ENCODE measurements around the gene PSMD8.
A peak's percentile ranks its signal among the peaks of the same experiment; 100 is the strongest.
"Not testable (repeated sequence)": the region's sequence is repeated elsewhere in the genome, so short reads cannot be mapped to it uniquely, and the experiment has no call there.

Gene PSMD8

DNA sequence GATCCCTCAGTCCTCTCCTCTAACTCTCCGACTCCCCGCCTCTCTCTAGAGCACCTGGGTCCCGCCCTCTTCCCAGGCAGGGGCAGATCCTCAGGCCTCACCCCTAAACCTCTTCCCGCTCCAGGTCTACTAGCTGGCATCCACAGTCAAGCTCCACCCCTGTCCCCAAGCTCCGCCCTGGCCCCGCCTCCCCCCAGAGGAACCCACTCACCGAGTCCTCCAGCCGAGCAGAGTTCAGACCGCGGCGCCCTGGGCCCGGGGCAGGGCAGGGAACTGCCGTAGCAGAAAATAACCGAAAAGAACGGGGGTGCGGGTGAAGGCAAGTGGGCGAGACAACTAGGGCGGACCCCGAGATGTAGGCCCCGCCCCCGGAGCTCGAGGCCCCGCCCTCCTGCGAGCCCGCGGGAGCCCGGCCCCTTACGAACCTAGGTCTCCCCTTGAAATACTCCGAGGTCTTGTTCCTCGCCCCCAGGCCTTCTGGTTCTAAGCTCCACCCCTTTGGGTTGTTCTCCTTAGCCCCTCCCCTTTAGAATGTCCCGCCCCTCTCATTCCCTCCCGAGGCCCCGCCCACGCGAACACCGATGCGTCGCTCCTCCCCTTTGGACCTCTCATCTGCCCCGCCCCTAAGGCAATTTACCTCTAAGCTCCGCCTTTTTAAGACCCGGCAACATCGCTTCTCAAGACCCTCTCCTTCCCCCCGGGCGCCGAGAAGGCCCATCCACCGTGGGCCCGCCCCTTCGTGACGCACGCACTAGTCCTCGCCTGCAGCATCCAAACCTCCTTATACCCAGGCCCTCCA lies 13.4 kb downstream of the PSMD8 start, which contains the start of gene GGN:
GGN (minus strand) TSS at position 485 of the 799 bp plus-strand sequence. CDS start 773 bp downstream, outside the sequence.
- peak; percentile 96 for DNase-seq (ENCODE audit: low read depth)

DNA sequence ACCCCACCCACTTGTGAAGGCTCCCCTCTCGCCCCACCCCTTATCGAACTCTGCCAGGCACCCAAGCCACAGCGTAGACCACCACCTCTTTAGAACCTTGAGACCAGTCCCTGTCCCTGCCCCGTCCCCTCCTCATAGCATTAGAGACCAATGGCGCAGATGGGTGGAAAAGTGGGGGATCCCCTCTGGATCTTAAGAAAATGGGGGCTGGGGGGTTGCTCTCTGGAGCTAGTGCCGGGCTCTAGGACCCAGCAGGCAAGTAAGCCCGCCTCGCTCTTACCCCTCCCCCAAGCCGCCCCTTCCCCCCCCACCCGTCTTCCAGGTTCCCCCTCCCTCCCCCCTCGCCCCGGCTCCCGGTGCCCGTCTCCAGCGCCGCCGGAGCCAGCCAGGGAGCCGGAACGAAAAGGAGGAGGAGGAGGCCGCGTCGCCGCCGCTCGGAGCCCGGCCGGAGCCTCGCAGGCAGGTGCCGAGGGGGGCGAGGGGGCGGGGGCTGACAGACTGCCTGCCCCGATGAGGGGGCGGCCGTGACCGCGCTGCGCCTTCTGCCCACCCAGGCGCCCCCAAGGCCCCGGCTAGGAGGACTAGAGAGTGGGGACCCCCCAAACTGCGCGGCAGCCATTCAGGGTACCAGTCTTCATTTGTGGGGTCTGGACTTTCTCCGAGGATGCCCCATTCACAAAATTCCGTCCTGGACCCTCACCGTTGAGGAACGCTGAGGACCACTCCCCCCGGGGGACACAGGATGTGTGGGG lies 14.2 kb downstream of the PSMD8 start, which contains the start of gene SPRED3:
SPRED3 (plus strand) TSS at position 349 of the 752 bp plus-strand sequence. CDS start 1,606 bp downstream, outside the sequence.
- DNase-seq (ENCODE audit: low read depth) = peak; percentile 67

DNA sequence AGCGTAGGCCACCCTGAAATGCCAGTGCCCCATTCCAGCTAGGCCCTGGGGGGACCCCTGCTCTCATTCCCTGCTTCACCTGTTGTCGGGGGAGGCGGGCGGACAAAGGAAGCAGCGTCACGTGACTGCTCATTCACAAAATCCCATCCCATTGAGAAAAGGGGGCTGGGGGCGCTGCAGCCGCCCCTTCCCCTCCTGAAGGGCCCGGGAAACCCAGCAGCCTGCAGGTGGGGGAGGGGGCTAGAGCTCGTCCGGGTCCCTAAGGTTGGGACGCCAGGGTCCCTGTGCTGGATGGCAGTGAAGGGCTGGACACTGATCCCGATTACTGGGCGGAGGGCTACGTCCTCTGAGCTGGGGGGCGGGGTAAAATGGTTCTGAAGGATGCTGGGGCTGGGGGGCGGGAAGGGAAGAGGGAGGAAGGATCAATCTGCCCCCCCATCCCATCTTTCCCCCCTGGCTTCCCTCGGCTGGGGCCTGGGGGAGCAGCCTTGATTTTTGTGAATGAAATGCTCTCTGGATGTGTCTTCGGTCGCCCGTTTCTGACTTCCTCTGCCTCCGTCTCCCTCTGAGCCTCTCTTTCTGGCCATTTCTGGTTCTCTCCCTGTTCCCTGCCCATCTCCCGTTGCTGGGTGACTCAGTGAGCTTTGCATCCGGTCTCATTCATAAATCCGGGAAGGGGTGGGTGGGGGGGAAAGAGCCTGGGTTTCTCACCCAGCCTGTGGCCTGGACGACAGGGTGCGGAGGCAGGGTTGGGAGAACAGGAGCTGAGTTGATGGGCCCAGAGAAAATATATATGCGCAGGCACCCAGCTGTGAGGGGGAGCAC lies 14.9 kb downstream of the PSMD8 start:
- peak; percentile 88 for DNase-seq (ENCODE audit: low read depth)

DNA sequence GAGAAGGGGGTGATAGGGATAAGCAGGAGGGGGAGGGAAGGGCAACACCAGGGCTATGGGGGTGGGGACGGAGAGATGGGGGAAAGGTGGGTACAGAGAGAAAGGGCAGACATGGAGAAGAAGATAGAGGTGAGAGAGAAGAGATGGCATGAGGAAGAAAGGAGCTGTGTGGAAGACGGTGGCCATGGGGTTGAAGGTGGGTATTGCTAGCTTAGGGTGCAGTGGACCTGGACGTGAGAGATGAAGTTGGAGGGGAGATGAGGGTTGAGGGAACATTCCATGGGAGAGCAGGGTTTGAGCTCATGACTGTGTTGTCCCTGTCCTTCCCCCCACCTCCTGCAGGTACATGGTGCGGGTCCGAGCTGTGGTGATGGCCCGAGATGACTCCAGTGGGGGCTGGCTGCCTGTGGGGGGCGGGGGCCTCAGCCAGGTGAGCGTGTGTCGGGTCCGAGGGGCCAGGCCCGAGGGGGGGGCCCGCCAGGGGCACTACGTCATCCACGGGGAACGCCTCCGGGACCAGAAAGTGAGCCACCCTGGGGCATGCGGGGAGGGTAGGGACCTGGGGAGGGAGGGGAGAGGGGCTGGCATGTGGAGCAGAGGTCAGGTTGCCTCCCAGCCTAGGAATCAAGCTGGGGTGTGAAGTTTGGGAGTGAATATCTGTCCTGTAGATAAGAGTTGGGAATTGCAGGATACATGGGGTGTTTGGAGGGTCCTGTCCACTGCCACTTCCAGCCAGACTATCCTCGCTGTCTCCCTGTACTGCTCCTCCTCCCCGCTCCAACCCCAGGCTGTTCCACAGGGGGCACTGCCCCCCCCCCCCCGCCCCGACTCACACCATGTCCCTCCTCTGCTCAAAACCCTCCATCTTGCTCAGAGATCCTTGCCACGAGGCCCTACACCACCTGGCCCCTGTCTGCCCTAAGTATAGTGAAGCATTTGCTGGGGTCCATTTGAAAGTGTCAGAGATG lies 15.9 kb downstream of the PSMD8 start:
- no peak for DNase-seq (ENCODE audit: low read depth)

DNA sequence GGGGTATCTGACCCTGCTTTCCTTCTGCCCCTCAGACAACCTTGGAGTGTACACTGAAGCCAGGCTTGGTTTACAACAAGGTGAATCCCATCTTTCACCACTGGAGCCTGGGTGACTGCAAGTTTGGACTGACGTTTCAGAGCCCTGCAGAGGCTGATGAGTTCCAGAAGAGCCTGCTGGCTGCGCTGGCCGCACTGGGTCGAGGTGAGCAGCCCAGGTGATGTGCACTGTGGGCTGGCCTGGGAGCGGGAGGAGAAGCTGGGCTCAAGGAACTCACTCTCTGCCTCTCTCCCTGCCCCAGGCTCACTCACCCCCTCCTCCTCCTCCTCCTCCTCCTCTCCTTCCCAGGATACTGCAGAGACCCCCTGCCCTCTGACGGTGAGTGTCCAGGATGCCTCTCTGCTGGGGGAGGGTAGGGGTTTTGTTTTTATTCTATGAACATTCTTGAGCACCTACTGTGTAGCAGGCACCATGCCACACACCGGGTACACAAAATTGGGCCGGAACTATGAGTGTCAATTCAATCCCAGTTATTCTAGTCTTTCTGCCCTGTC lies 17.6 kb downstream of the PSMD8 start:
- DNase-seq (ENCODE audit: low read depth) = no peak

DNA sequence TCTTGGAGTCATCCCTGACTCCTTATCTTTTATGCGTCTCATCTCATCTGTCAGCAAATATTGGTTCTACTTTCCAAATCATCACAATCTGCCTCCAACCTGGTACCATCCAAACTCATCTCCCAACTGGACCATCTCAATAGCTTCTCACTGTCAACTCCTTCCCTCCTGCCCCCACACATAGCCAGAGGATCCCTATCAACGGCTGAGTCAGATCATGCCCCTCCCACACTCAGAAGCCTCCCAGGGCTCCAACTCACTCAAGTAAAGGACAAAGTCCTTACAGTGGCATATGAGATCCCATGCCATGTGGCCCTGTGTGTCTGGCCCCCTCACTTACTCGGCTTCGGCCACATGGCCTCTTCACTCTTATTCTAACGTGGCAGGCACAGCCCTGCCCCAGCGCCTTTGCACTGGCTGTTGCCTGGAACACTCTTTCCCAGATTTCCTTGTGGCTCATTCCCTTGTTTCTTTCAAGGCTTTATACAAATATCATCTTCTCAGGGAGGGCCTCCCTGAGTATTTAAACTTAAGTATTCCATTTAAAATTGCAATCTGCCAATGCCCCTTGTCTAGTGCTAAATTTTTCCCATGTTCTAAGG lies 18.4 kb downstream of the PSMD8 start:
- peak; percentile 55 for DNase-seq (ENCODE audit: low read depth)

DNA sequence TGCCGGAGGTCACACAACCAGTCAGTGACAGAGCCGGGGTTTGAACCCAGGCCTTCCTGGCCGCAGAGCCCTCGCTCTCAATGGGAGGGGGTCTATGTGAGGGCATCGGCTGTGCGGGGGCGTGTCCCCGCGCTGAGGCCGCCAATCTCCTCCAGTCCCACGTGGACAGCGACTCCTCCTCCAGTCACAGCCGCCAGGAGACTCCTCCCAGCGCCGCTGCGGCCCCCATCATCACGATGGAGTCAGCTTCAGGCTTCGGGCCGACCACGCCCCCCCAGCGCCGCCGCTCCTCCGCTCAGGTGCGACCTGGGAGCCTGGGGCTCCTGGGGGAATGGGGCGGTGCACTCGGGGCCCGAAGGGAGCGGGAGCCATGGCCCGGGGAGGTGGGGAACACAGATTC lies 20.1 kb downstream of the PSMD8 start:
- no peak for DNase-seq (ENCODE audit: low read depth)

DNA sequence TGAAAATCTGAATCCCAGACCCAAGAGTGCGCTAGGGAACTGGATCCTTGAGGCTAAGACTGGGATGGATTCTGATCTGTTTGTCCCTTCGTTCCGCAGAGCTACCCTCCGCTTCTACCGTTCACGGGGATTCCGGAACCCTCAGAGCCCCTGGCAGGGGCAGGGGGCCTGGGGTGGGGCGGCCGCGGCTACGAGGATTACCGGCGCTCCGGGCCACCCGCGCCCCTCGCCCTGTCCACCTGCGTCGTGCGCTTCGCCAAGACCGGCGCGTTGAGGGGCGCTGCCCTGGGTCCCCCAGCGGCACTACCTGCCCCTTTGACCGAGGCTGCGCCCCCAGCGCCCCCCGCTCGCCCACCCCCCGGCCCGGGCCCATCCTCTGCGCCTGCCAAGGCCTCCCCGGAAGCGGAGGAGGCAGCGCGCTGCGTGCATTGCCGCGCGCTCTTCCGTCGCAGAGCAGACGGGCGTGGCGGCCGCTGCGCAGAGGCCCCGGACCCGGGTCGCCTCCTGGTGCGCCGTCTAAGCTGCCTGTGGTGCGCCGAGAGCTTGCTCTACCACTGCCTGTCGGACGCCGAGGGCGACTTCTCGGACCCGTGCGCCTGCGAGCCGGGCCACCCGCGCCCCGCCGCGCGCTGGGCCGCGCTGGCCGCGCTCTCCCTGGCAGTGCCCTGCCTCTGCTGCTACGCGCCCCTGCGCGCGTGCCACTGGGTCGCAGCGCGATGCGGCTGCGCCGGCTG lies 21.2 kb downstream of the PSMD8 start:
- DNase-seq (ENCODE audit: low read depth) = no peak

DNA sequence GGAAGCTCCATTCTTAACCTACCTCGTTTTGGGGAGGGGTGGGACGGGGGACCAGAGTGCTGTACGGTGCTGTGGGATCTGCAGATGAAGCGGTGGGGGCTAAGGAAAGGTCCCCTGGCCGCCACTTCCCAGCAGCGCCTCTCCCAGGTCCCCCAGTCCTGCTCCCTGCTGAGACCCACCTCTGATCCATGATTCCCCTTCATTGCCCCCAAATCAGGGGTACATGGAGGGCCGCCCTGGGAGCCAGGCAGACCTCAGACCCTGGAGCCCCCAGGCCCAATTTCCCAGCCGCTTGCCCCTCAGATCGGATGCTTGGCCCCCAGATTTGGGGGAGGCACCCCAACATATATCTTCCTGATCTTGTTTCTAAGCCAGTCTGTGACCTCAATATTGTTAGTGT lies 24.7 kb downstream of the PSMD8 start:
- DNase-seq (ENCODE audit: low read depth) = no peak

DNA sequence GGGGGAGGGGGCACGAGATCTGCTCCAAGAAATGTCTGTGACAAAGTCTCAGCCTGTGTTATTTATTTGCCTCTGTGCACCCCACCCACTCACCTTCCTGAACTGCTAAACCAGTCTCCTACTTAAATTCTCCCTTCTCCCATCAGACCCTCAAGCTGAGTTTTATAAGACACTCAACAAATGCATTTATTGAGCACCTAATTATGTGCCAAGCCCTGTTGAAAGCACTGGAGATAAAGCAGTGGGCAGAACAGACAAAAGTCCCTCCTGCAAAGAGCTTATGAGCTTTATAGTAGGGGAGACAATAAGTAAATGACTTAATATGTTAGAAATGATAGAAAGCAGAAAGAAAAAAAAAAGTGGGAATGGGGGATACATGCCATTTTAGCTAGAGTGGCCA lies 25.2 kb downstream of the PSMD8 start:
- no peak for DNase-seq (ENCODE audit: low read depth)

DNA sequence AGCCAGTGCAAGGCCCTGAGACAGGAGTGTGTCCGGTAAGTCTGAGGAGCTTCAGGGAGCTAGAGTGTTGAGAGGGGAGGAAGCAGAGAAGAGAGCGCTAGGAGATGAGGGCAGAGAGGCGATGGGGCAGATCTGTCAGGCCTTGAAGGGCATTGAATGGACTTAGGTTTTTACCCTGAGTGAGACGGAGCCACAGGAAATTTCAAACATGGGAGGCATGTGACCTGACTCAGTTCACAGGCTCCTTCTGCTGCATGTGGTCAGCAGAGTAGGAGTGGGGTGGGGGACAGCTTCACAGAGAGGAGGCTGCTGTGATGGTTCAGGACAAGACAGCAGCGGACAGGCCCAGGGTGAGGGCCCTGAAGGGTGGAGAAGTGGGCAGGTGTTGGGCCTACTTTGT lies 26.0 kb downstream of the PSMD8 start:
- no peak for DNase-seq (ENCODE audit: low read depth)

DNA sequence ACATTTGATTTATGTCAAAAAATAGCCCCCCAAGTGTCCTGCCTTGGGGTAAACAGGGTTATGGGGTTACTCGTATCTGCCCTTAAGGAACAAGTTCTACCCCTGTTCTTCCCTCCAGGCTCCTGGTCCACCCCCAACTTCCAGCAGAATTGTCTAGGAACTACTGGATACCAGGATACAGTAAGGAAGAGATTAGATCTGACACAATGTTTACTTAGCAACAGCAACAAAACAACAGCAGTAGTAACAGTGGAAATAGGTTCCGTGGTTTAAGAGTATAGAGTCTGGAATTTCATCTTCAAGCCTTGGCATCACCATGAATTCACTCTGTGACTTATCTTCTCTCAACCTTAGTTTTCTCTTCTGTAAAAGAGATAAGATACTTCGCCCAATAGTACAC lies 26.8 kb downstream of the PSMD8 start:
- DNase-seq (ENCODE audit: low read depth) = peak; percentile 57

DNA sequence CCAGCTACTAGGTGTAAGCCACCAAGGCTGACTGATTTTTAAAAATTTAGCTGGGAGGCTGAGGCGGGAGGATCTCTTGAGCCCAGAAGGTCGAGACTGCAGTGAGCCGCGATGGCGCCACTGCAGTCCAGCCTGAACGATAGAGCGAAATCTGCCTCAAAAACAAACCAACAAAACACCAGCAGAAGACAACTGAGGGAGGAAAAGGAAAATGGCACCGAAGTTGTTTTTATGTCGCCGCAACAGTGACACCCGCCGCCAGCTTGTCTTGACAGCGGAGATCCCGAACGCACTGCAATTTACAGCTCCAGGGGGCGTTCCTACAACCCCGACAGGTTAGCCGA lies 28.2 kb downstream of the PSMD8 start:
- no peak for DNase-seq (ENCODE audit: low read depth)

DNA sequence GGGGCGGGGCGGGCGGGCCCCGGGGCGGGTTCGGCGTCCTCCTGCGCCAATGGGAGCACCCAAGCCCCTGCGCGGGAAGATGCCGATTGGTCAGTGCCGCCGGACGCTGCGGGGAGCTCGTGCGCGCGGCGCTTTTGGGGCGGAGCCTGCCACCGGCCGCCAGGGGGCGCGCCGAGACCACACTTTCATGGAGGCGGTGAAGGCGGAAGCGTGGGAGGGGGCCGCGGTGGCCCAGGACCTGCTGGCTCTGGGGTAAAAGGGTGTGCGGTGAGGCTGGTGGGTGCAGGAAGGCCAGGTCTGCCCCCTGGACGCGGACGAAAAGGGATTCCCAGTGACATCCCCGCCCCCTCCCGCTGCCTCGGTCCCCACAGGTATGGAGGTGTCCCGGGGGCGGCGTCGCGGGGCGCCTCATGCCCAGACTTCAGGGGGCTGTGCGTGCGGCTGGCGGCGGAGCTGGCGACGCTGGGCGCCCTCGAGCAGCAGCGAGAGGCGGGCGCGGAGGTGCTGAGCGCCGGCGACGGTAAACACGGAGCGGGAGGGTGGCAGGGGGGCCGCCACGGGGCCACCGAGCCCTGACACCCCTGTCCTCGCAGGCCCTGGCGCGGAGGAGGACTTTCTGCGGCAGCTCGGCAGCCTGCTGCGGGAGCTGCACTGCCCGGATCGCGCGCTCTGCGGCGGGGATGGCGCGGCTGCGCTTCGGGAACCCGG lies 28.8 kb downstream of the PSMD8 start, which contains the start of gene FAM98C:
FAM98C (plus strand) TSS at position 127 of the 708 bp plus-strand sequence; CDS start at position 188, 61 bp downstream.
- peak; percentile 95 for DNase-seq (ENCODE audit: low read depth)

DNA sequence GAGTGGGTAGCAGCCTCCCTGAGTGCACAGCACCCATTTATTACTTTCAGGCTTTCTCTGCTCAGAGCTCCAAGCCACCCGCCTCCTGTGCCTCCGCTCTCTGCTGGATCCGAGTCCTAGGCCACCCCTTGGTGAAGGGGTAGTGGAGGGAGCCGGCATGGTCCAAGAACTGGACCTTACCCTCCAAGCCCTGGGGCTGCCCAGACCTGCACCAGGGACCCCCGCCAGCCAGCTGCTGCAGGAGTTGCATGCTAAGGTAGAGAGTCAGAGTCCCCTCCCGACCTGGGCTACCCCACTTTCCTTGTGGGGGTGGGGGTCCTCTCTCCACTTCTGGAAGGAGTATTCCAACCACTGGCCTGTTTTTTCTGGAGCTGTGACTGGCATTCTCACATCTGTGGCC lies 30.5 kb downstream of the PSMD8 start:
- no peak for DNase-seq (ENCODE audit: low read depth)

DNA sequence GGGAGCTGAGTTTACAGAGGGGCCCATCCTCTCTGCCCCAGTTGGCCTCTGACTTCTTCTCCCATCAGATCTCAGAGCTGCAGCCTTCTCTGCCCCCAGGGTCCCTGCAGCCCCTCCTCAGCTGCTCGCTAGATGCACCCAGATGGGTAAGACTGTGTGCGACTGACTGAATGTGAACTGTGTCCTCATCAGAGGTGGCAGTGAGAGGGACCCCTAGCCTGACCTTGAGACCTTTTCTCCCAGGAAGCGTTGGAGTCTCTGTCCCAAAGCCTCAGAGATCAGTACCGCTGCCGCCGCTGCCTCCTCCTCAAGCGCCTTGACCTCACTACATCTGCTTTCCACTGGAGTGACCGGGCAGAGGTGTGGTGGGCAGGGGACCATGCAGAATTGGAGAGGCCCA lies 30.9 kb downstream of the PSMD8 start:
- no peak for DNase-seq (ENCODE audit: low read depth)

DNA sequence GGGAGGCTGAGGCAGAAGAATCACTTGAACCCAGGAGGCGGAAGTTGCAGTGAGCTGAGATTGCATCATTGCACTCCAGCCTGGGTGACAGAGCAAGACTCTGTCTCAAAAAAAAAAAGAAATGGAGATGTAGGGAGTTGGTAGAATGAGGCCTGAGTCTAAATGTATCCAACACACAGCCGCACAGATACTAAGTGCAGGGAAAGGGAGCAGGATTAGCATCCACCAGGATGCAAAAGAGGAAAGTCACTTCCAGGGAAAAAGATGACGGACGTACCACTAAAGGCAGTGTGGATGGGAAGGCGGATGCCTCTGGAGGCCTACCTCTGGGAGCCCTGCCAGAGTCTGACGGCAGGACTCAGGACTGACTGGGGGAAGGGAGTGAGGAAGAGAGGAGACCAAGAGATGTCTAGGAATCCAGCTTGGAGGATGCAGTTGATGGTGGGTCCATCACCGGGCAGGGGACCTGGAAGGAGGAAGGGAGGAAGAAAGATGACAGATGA lies 35.3 kb downstream of the PSMD8 start:
- DNase-seq (ENCODE audit: low read depth) = no peak

DNA sequence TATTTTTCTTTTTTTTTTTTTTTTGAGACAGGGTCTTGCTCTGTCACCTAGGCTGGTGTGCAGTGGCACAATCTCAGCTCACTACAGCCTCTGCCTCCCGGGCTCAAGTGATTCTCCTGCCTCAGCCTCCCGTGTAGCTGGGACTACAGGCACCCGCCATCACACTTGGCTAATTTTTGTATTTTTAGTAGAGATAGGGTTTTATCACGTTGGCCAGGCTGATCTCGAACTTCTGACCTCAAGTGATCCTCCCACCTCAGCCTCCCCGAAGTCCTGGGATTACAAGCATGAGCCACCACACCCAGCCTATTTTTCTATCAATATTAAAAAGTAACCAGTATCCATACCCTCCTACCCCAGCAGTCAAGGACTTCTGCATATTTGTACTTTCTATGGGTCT lies 36.0 kb downstream of the PSMD8 start:
- not testable (repeated sequence) for DNase-seq (ENCODE audit: low read depth)

Data from ELR (cell line).